PFSK-1 (cell line): ENCODE measurements around the gene IL3.

Source experiments
- FOXP2 ChIP-seq: optimal IDR thresholded peaks from 2 replicates; pipeline ENCODE3; 2011; ENCODE audit warnings: borderline replicate concordance, control low read depth, inconsistent platforms; ENCODE audit not compliant: insufficient read depth; ENCODE audit errors: extremely low read length, extremely low read depth
- SIN3A ChIP-seq: IDR thresholded peaks from 2 replicates; pipeline ENCODE4 v1.6.1; 2012; ENCODE audit warnings: mild to moderate bottlenecking, low read length, moderate library complexity, borderline replicate concordance; ENCODE audit not compliant: insufficient read depth
- TAF1 ChIP-seq: IDR thresholded peaks from 2 replicates; pipeline ENCODE4 v1.6.1; 2012; ENCODE audit warnings: low read length, control low read depth, borderline replicate concordance; ENCODE audit not compliant: insufficient read depth

- TF ChIP-seq FOXP2 (no peak), TAF1 (no peak), SIN3A (no peak)
These were observed 35.0 kb downstream of the IL3 start for GRCh38 chr5:132095424-132095972.
